Keratinocyte (primary cell): ENCODE results near the gene BCAS2.

ENCODE experiments used
- EZH2 ChIP-seq: IDR thresholded peaks from one replicate; pipeline ENCODE4 v1.6.1; 2012; ENCODE audit warnings: inconsistent platforms, mild to moderate bottlenecking, low read length, moderate library complexity
- TF ChIP-seq, protein P1 (sequence below), 3 experiments: IDR thresholded peaks in 1 of 3; conservative IDR thresholded peaks in 1 of 3; optimal IDR thresholded peaks in 1 of 3; 2 replicates in 2 of 3; 3 replicates in 1 of 3; pipeline versions ENCODE3 to v1.5.1; 2011; ENCODE audit warnings: low read length in 3 of 3, mild to moderate bottlenecking in 3 of 3, moderate library complexity in 2 of 3, control low read depth in 1 of 3, inconsistent platforms in 1 of 3; ENCODE audit not compliant: insufficient read depth in 2 of 3; ENCODE audit errors: extremely low read depth in 1 of 3

DNA sequence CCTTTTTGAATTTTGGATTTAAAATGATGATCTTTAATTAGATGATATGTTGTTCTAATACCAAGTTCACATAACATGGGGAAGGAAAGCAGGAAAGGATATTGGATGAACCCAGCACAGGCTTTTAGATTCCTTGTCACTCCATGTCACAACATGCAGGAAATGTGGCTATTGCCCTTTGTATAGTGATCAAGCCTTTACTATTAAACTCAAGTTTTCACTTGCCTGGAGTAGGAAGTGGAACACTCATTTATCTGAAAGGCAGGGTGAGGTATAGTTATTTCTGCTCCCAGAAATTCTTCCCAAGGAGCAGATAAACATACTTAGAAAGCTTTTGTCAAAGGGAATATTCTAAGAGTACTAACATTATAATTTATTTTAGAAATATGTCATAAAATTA lies 37.2 kb upstream of the BCAS2 start:
- TF ChIP-seq, protein P1, sequence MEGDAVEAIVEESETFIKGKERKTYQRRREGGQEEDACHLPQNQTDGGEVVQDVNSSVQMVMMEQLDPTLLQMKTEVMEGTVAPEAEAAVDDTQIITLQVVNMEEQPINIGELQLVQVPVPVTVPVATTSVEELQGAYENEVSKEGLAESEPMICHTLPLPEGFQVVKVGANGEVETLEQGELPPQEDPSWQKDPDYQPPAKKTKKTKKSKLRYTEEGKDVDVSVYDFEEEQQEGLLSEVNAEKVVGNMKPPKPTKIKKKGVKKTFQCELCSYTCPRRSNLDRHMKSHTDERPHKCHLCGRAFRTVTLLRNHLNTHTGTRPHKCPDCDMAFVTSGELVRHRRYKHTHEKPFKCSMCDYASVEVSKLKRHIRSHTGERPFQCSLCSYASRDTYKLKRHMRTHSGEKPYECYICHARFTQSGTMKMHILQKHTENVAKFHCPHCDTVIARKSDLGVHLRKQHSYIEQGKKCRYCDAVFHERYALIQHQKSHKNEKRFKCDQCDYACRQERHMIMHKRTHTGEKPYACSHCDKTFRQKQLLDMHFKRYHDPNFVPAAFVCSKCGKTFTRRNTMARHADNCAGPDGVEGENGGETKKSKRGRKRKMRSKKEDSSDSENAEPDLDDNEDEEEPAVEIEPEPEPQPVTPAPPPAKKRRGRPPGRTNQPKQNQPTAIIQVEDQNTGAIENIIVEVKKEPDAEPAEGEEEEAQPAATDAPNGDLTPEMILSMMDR (optimal IDR thresholded peaks at IDR 0.05 in 1 of 3, IDR thresholded peaks at IDR 0.05 in 1 of 3, conservative IDR thresholded peaks at IDR 0.05 in 1 of 3; ENCODE audit: extremely low read depth in 1 of 3, insufficient read depth in 2 of 3, low read length in 3 of 3): no peak
- no peak for TF ChIP-seq EZH2
